HPDE6-E6E7 (cell line): ENCODE data around the gene PCMTD2.
"Not testable (repeated sequence)": the region's sequence is repeated elsewhere in the genome, so short reads cannot be mapped to it uniquely, and the experiment has no call there.

Experiments
- DNase-seq: peaks from one replicate; pipeline ENCODE4 v3.0.0; 2011; ENCODE audit warnings: missing footprints; ENCODE audit errors: extremely low spot score

Gene PCMTD2

DNA sequence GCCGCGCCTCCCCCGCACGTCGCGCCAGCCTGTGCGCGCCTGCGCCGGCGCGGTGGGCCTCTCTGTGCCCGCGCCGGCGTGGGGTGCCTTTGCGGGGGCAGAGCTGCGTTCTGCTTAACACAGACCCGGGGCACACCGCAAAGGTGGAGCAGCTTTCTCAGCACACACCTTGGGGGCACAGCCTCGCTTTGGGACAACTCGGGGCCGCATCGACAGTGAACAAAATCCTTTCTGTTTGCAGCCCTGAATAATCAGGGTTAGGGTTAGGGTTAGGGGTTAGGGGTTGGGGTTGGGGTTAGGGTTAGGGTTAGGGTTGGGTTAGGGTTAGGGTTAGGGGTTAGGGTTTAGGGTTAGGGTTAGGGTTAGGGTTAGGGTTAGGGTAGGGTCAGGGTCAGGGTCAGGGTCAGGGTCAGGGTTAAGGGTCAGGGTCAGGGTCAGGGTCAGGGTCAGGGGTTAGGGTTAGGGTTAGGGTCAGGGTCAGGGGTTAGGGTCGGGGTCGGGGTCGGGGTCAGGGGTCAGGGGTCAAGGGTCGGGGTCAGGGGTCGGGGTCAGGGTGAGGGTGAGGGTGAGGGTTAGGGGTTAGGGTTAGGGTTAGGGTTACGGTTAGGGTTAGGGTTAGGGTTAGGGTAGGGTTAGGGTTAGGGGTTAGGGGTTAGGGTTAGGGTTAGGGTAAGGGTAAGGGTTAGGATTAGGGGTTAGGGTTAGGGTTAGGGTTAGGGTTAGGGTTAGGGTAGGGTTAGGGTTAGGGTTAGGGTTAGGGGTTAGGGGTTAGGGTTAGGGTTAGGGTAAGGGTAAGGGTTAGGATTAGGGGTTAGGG, 31.1 kb downstream of the PCMTD2 start:
- DNase-seq = not testable (repeated sequence)

DNA sequence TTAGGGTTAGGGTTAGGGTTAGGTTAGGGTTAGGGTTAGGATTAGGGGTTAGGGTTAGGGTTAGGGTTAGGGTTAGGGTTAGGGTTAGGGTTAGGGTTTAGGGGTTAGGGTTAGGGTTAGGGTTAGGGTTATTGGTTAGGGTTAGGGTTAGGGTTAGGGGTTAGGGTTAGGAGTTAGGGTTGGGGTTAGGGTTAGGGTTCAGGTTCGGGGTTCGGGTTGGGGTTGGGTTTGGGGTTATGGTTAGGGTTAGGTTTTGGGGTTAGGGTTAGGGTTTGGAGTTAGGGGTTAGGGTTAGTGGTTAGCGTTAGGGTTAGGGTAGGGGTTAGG, 31.7 kb downstream of the PCMTD2 start:
- not testable (repeated sequence) for DNase-seq

DNA sequence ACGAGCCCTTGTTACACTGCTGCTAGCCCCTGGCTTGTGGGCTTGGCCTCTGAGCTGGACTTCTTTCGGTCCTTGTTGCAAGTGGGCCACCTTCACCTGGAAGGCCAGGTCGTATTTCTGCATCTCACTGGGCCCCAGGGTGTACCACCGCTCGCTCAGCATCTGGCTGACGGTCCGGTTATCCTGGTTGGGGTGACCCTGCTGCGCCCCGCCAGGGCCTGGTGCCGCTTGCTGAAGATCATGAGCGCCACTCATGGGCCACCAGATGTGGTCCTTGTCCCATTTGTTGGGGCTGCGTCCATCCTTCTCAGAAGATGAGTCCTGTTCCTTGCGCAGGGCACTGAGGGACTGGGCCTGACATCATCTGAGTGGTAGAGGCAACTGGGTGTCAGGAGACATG, 36.6 kb downstream of the PCMTD2 start:
- not testable (repeated sequence) for DNase-seq

DNA sequence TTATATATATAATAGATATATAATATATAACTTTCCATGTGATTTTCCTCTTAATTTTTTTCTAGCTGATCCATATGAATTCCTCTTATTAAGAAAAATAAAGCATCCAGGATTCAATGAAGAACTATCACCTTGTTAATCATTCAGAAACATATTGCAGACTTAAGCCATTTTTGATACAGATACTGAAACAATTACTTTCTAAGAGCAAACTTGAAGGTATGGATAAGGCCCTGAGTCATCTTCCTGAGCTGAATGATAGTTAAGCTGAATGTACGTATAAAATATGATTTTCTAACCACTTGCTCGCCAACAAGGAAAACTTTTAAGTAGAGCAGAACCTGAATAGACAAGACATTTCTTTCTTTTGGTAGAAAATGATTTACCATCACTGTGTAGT, 47.5 kb downstream of the PCMTD2 start:
- not testable (repeated sequence) for DNase-seq

DNA sequence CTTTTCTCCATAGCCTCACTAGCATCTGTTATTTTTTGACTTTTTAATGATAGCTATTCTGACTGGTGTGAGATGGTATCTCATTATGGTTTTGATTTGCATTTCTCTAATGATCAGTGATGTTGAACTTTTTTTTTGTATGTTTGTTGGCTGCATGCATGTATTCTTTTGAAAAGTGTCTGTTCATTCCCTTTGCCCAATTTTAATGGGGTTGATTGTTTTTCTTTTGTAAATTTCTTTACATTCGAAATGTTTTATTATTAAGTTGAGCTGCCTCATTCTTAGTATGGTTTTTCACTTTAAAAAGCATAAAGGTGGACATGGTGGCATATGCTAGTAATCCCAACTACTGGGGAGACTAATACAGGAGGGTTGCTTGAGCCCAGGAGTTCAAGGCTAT, 58.2 kb downstream of the PCMTD2 start:
- DNase-seq = not testable (repeated sequence)

DNA sequence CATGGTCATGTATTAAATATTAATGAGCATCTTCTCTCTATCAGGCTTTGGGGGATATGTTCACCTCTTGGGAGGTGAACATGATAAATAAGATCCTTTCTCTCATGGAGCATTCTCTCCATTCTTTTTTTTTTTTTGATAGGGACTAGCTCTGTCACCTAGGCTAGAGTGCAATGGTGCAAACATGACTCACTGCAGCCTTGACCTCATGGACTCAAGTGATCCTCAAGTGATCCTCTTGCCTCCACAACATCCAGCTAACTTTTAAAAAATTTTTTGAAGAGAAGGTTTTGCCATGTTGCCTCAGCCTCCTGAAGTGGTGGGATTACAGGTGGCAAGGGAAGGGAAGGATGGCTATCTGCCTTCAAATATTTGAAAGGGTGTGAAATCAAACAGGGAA, 59.8 kb downstream of the PCMTD2 start:
- DNase-seq = not testable (repeated sequence)

DNA sequence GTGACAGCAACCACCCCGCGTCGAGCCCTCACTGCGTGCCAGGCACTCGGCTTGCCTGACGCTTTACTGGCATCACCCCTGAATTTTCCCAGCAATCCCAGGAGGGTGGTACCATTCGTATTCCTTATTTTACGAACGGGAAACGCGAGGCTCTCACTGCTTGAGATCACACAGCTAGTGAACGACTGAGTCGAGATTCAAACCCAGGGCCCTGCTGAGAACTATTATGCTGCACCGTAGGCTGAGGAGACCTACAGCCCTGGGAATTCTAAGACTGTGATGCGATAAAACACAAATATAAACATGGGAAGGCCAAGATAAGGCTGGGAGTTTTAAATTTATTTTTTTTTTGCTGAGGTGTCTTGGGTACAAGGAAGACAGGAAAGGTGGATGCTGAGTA, 60.3 kb downstream of the PCMTD2 start:
- DNase-seq = peak; percentile 0

DNA sequence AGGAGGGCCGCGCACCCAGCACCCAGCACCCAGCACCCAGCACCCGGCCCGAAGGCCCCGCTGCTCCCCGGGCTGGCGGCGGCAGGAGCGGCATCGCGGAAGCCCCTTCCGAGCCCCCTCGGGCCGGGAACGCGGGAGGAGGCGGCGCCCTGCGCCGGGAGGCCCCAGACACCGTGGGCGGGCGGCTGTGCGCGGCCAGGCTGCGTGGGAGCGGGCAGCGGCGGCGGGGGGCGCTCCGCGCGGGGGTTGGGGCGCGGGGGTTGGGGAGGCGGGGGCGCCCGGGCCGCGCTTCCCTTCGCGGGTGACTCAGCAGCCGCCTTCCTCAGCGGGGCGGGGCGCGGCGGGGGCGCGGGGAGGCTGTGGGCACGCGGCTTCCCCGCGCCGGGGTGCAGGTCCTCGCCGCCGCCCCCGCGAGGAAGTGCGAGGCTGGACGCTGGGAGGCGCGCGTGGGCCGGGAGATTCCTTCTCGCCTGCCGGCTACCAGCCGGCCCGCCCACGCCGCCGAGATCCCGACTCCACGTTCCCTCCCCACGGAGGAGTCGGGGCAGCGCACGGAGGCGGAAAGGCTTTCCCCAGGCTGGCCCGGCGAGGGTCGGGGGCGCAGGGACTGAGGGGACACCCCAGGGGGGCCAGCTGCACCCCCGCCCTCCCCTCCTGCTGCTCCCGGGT, 61.0 kb downstream of the PCMTD2 start:
- DNase-seq = peak; percentile 1

DNA sequence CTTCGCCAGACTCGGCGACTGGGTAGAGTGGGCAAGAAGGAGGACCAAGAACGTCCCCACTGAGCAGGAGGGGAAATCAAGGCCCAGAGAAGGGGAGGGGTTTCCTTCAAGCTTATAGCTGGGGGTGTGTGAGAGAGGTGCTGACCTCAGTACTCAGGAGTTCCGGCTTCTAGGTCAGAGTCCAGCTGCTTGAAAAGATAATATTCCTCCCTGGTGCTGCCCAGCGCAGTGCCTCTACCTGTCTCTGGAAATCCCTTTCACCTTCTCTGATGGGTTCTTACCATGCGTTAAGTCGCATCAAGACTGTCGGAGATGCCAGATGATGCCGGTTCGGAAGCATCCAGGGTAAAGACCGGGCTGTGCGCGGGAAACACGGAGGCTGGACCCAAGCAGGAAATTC, 61.8 kb downstream of the PCMTD2 start:
- DNase-seq = not testable (repeated sequence)

DNA sequence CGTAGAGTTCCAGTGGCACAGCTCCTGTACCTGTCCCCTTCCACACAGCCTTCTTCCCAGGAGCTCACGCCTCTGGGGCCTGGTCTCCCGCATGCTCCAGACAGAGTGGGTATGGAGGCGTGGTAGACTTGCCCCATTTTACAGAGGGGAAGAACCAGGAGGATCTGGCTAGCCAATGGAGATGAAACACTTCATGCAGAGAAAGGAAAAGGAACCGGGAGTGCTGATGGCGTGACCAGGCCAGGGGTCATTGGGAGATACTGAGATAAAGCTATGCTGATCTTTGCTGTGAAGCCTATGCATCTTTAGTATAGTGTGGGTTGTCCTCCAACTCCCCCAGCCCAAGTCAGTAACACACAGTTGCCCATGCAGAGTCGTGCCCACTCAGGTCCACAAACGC, 62.5 kb downstream of the PCMTD2 start:
- DNase-seq = not testable (repeated sequence)

DNA sequence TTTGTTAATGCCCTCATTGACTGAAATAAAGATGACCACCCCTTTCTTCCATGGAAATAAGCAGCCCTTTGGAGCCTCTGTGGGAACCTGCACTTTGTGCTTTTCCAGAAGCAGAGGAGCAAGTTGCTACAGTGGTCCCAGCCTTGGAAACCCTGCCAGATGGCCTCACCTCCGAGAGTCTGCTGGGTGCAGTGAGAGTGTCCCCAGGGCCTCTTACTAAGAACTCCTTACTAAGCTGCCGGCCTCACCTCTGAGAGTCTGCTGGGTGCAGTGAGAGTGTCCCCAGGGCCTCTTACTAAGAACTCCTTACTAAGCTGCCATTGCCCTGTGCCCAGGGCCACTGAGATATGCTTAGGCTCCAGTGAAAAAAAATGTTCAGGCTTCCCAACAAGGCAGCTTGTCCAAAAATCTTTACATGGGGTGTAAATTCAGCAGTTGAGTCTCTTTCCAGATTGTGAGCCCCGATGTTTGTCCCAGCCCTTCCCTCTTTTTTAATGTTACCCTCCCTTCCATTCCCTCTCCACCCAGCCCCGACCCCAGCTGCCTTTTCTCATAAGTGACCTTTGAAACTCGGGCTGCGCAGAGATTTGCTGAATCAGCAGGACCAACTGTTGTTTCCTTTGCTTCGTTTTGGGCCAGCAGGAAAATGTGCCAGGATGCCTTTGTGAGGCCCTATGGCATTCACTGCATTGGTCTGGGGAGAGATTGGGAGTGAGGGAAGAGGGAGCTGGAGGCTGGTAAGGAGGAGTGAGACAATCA, 66.7 kb downstream of the PCMTD2 start:
- DNase-seq = not testable (repeated sequence)
